ENCODE data around the gene AGBL4.

The AGBL4 gene

GRCh38 chr1:48932366-48932765 is 1091.4 kb downstream of the AGBL4 start:
- DNase-seq = no peak

- no peak for DNase-seq
Measured at GRCh38 chr1:48931506-48932192, 1092.1 kb downstream of the AGBL4 start.

GRCh38 chr1:48930011-48930410 is 1093.7 kb downstream of the AGBL4 start:
- no peak for DNase-seq

- no peak for DNase-seq
Measured at GRCh38 chr1:48924099-48924498, 1099.7 kb downstream of the AGBL4 start.

DNA sequence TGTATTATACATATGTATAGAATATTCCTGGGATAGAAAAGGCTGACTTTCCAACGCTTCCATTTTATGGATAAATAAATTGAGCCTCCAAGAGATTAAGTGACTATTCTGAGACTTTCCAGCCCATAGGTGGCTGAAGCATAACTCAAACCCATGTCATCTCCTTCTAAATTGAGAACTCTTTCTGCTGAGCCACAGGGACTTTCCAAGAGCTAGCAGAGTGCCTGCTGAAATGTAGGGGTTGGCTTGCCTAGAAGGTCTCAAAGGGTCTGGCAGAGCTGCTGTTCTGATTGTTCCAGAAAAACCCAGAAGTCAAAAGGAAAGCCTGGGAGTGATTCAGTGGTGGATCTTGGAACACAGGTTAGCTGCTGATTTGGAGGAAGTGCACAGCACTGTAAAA is 1100.6 kb downstream of the AGBL4 start:
- no peak for DNase-seq

DNA sequence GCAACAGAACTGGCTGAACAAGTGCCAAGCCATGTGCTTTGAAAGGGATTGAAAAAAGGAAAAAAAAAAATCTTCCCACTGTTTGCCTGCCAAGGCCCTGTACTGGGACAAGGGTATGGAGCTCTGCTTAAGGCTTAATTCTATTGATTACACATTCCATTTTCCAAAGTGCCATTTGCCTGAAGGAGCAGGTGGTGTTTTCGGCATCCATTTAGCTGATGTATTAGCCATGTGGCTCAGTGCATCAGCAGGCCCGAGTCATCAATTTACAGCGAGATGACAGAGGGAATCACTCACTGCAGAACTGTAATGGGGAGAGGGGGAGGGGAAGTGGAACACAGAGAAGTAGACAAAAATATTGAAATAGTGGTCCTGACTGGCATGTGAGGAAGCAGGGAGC is 1102.9 kb downstream of the AGBL4 start:
- DNase-seq = no peak

DNA sequence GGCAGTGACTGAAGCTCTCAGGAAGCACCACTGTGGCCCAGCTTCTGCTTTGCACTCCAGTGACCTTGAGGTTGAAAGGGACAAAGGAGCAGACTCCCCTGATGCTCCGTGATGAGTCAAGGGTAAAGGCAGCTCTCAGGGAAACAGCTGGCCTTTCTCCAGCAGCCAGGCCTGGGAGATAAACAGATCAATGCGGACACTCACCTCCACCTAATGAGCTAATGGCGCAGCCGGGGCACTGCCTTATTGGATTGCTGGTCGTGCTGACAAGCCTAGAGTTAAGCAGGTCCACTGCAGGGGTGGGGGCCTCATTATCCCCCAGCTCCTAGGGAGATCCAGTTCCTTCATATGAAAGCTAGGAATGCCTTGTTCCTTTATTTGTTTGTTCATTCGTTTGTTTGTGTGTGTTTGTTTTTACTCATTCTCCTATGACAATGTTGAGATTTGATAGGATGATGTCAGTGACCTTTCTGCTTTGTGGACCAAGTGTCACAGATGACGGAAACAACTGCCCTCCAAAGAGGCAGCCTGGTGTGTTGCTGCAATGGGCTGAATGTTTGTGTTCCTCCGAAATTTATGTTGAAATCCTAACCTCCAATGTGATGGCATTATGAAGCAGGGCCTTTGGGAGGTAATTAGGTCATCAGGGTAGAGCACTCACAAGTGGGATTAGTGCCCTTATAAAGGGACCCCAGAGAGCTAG is 1105.7 kb downstream of the AGBL4 start:
- no peak for DNase-seq

DNA sequence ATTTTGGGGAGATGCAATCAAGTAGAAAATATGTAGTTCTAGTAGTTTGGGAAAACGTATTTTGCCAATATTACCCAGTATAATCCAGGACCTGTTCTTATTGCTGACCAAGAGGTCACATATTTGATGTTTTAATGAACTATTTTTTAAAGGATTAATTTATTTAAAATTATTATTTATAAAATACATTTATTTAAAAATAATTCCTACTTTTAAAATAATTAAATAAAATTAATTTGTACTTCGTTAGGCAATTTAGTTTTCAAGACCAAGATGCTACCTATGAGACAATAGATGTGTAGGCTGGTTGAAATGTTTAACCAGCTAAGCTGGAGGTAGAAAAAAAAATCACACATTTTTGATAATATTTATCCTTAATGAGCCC is 1106.7 kb downstream of the AGBL4 start:
- DNase-seq = no peak

DNA sequence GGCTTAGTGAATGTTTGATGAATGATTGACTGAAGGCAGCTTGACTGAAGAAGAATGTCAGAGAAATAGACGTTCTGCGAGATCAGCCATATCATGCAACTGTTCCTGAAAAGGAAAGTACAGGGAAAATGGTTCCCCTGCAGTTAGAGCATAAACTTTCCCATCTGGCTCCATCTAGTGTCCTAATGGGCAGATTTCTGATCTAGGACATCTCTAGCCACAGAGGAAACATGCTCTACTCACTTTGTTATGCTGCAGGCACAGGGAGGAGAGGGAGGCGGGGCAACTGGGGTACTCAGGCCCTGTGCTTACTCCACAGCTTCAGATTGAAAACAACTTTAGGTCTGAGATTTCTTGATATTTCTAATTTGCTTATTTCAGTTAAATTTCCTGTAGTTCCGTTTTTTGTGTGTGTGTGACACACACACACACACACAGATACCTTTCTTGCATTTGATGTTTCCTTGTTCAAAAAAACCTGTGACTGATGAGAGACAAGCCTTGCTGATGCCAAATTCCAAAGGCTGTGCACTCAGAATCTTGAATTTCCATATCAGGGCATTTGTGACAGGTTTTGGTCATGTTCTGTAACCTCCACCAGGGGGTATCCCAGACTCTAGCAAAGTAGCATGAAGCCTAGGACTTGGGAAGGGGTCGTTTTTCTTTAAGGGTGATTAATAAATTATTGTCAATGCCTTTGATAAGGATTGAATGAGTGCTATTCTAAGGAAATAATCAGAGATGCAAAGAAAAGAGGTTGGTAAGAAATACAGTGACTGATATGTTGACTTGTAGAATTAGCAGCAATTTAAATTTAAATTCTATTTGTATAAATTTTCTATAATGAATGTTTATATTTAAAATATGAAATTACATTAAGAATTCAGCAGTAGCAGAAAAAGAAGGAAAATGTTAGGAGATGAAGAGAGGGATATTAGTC is 1107.4 kb downstream of the AGBL4 start:
- no peak for DNase-seq

- no peak for DNase-seq
Measured at GRCh38 chr1:48908606-48909005, 1115.1 kb downstream of the AGBL4 start.

DNA sequence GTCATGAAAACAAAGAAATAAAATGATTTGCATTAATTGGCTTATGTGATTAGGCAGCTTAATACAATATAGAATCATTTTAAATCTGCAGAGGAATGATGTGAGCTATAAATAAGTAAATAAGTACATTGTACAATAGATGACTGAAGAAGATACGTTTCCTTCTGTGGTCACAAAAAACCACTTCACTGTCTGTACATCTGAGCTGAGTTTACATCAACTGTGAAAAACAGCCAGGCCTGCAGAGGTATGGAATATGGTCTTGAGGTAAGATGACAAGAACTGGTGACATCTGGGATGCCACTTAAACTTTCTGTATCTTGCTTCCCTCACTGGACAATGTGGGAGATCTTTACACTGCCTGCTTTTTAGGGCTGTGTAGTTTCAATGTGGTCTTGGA is 1117.0 kb downstream of the AGBL4 start:
- DNase-seq = no peak

- no peak for DNase-seq
Measured at GRCh38 chr1:48906164-48906563, 1117.6 kb downstream of the AGBL4 start.

DNA sequence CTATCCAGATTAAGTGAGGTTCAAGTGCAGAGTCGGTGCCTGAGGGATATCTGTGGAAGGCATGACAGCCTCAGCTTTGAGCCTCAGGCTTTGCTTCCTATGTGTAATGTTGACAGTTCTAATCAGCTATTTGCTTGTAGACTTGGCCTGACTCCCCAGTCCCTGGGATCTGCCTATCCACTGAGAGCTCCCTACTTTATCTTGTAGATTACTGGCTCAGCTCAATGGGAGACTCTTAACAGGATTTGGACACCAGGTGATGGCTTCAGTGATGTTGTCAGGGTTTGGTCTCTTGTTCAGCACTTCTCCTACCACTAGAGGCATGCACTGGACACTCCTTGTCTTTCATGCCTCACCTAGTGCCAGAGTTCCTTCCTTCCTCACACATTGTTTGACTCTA is 1120.5 kb downstream of the AGBL4 start:
- no peak for DNase-seq

GRCh38 chr1:48898894-48899293 is 1124.9 kb downstream of the AGBL4 start:
- DNase-seq = no peak

GRCh38 chr1:48889615-48890014 is 1134.1 kb downstream of the AGBL4 start:
- DNase-seq = no peak

GRCh38 chr1:48889082-48889481 is 1134.7 kb downstream of the AGBL4 start:
- DNase-seq = no peak

GRCh38 chr1:48887796-48888195 is 1136.0 kb downstream of the AGBL4 start:
- no peak for DNase-seq

DNA sequence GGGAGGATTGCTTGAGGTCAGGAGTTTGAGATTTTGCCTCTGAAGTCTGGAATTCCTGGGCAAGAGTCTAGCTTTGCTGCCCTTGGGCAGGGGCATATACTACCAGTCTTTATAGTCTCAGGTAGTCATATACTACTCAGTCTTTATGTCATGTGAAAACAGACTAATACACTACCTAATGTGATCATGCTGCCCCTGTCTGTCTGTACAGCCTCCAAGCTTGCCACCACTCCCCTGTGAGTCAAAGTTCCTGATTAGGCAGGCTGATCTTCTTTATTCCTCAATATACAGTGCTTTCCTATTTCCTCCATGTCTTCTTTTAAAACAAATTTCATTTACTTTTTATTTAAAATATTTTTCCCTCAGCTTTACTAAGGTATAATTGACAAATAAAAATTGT is 1141.7 kb downstream of the AGBL4 start:
- no peak for DNase-seq

- DNase-seq = no peak
Measured at GRCh38 chr1:48878191-48878940, 1145.4 kb downstream of the AGBL4 start.

- DNase-seq = no peak
Measured at GRCh38 chr1:48876330-48876785, 1147.4 kb downstream of the AGBL4 start.

DNA sequence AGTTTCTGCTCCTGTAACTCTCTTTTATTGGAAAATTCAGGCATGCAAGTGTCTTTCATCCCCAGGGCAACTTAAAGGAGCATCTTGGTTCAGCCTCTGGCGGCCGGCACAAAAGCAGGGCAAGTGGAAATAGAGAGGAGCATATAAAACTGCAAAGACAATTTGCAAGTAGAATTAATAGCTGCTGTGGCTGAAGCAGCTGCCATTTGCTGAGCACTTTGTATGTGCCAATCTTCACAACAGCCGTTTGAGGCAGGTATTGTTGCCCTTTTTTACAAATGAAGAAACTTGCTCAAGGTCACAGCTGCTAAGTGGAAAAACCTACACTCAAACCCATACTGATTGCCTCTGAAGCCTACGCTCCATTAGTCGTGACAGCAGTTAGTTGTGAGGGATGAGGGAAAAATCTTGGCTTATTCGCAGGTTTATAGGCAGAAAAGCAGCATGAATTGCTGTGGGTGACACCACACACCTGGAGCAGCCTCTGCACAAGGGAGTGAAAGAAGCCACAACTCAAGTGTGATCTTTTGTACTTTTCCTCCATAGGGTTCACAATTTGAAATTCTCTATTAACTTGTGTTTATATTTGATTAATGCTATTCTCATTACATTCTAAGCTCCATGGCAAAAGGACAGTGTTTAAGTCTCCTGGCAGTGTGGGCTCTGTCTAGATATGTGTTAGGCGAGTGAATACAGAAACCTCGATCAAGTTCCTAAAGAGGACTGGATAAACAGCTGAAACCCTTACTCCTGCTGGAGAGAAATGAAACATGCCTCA is 1148.0 kb downstream of the AGBL4 start:
- DNase-seq = no peak

GRCh38 chr1:48873944-48874343 is 1149.8 kb downstream of the AGBL4 start:
- DNase-seq = no peak
